Measurements from ENCODE around the gene CYP24A1.
"Not testable (repeated sequence)": the region's sequence is repeated elsewhere in the genome, so short reads cannot be mapped to it uniquely, and the experiment has no call there.

Gene CYP24A1

GRCh38 chr20:54132612-54133433 is 41.0 kb downstream of the CYP24A1 start:
- DNase-seq = peak; percentile 73 to 90 (median 82)

GRCh38 chr20:54131675-54132611 is 41.8 kb downstream of the CYP24A1 start:
- peak in 2 of 4 experiments; percentile 15 to 17 for DNase-seq

GRCh38 chr20:54131125-54131524 is 42.7 kb downstream of the CYP24A1 start:
- not testable (repeated sequence) for DNase-seq

GRCh38 chr20:54129350-54129749 is 44.4 kb downstream of the CYP24A1 start:
- no peak for DNase-seq

- DNase-seq = peak in 2 of 4 experiments; percentile 54 to 58
These were observed 45.8 kb downstream of the CYP24A1 start for GRCh38 chr20:54127855-54128574.

GRCh38 chr20:54126806-54127655 is 46.8 kb downstream of the CYP24A1 start:
- no peak for DNase-seq

- DNase-seq = not testable (repeated sequence)
These were observed 47.5 kb downstream of the CYP24A1 start for GRCh38 chr20:54126328-54126727.

GRCh38 chr20:54123587-54124180 is 50.1 kb downstream of the CYP24A1 start:
- peak; percentile 71 to 86 (median 79) for DNase-seq

- no peak for DNase-seq
These were observed 50.9 kb downstream of the CYP24A1 start for GRCh38 chr20:54122681-54123586.

GRCh38 chr20:54122189-54122588 is 51.6 kb downstream of the CYP24A1 start:
- DNase-seq = peak; percentile 51 to 88 (median 70)

GRCh38 chr20:54119744-54120143 is 54.0 kb downstream of the CYP24A1 start:
- DNase-seq = no peak

- no peak for DNase-seq
These were observed 55.4 kb downstream of the CYP24A1 start for GRCh38 chr20:54118220-54119001.

- no peak for DNase-seq
These were observed 57.1 kb downstream of the CYP24A1 start for GRCh38 chr20:54116550-54117235.

GRCh38 chr20:54115172-54115854 is 58.5 kb downstream of the CYP24A1 start:
- DNase-seq = peak; percentile 31 to 71 (median 61)

GRCh38 chr20:54114109-54114508 is 59.7 kb downstream of the CYP24A1 start:
- DNase-seq = no peak

GRCh38 chr20:54113566-54113965 is 60.2 kb downstream of the CYP24A1 start:
- no peak for DNase-seq

- DNase-seq = no peak
These were observed 61.4 kb downstream of the CYP24A1 start for GRCh38 chr20:54112221-54112884.

Measured in suppressor macrophage (primary cell).